ENCODE results near the gene ADGRF3. TPM values are rescaled to one million over a fixed set of nuclear protein-coding genes. Genes with fewer than 3 reads are reported as not detected.
A peak's percentile ranks its signal among the peaks of the same experiment; 100 is the strongest.

Gene ADGRF3
- total and polyA plus RNA-seq, 9 of the 15 experiments (the other 6 are each of a cell fraction or from before 2014, with no cell fraction given): 0.04 to 0.54 (median 0.16) TPM; not detected in 2

DNA sequence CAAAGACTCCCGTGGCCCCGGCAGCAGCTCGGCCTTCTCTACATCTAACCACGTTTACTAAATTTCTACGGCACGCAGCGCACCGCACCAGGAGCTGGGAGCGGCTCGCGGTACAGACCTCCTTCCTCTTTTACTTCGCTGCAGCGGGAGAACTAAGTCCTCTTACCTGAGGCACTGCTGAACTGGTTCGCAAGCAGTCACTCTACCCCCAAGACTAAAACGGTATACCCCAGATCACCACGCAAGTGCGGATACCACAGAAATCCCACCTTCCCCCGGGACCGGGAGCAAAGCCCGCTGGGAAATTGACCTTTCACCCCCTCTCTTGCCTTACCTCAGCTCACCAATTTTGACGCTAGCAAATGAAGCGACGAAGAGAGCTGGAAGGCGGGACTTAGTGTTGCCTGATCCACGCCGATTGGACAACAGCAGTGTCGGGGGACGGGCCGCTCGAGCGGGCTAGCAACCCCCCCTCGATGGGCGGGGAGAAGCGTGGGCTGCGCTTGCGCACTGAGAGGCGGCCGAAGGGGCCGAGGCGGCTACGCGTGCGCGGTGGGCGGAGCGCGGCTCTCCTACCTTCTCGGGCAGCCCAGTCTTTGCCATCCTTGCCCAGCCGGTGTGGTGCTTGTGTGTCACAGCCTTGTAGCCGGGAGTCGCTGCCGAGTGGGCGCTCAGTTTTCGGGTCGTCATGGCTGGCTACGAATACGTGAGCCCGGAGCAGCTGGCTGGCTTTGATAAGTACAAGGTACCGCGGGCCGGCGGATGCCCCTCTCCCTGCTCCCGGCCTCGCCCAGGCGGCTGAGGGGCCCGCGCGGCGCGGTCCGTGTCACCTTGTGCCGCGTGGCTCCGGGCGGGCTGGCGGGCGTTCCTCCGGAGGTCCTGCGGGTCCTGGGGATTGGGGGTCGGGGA lies 790 bp downstream of the ADGRF3 start, which contains the start of gene SELENOI (continued):
- no peak for TF ChIP-seq CHD7 (IDR thresholded peaks at IDR 0.05; ENCODE audit: low read depth, low read length)
- no peak for TF ChIP-seq HEY1 (CRISPR knock-in tag; IDR thresholded peaks at IDR 0.05; ENCODE audit: borderline replicate concordance)
- no peak for TF ChIP-seq ZNF384 (IDR thresholded peaks at IDR 0.05; ENCODE audit: low read depth, low read length)
- peak; percentile 80 for TF ChIP-seq CXXC5 (CRISPR knock-in tag; IDR thresholded peaks at IDR 0.05)
- no peak for TF ChIP-seq NFATC3 (IDR thresholded peaks at IDR 0.05)
- peak; percentile 53; the same call in 1 of the 2 replicates for TF ChIP-seq XRCC5 (IDR thresholded peaks at IDR 0.05; ENCODE audit: low read depth, low read length)
- peak; percentile 45 to 74; a peak in 3 of 4 replicates for TF ChIP-seq MNT (conservative IDR thresholded peaks at IDR 0.05)
- TF ChIP-seq RUNX1 (IDR thresholded peaks at IDR 0.05; ENCODE audit: low read depth): no peak
- TF ChIP-seq LCOR (CRISPR knock-in tag; IDR thresholded peaks at IDR 0.05): 0 out of 2 replicates have a peak, but pooled peaks have one; percentile 23
- TF ChIP-seq POLR2AphosphoS2 (IDR thresholded peaks at IDR 0.05; ENCODE audit: low read length): peak; percentile 91; the same call in 1 of the 2 replicates
- TF ChIP-seq ZBTB17 (CRISPR knock-in tag; IDR thresholded peaks at IDR 0.05): no peak; the same call in 1 of the 2 replicates
- TF ChIP-seq, protein P1, sequence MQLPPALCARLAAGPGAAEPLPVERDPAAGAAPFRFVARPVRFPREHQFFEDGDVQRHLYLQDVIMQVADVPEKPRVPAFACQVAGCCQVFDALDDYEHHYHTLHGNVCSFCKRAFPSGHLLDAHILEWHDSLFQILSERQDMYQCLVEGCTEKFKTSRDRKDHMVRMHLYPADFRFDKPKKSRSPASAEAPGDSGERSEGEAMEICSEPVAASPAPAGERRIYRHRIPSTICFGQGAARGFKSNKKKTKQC (CRISPR knock-in tag; IDR thresholded peaks at IDR 0.05): peak; percentile 50
- TF ChIP-seq MTA1 (IDR thresholded peaks at IDR 0.05; ENCODE audit: borderline replicate concordance): no peak
- no peak for TF ChIP-seq PPARD (CRISPR knock-in tag; IDR thresholded peaks at IDR 0.05)
